Endothelial cell of umbilical vein (primary cell): ENCODE results near the gene PTPRF. TPM values are rescaled to one million over a fixed set of nuclear protein-coding genes. Genes with fewer than 3 reads are reported as not detected.

ENCODE experiments used
- BruUV-seq: library from RNA; stranded (reverse); fragments of 400-500 nt; replicated peaks from 2 replicates; lab custom pipeline; 2021; lab: Mats Ljungman, UMichigan
- CTCF ChIA-PET: fragments of 300-600, 350-600 bp; sonication (Branson Sonifier 250); formaldehyde crosslinking; loops from one replicate; lab custom pipeline; 2021; ENCODE audit warnings: antibody characterized with exemption, inconsistent platforms; lab: Charles Lee
- POLR2A ChIA-PET: fragments of 300-600, 350-600 bp; sonication (Branson Sonifier 250); formaldehyde crosslinking; loops from one replicate; lab custom pipeline; 2021; ENCODE audit warnings: antibody characterized with exemption, inconsistent platforms; lab: Charles Lee
- DNase-seq: peaks from one replicate; pipeline ENCODE4 v3.0.0-alpha.2; 2011; ENCODE audit warnings: low read depth, low spot score
- FAIRE-seq: peaks from 2 replicates; lab custom pipeline; 2011; peaks lifted over from hg19 to GRCh38; lab: Jason Lieb, UNC
- H2AFZ ChIP-seq: 2 replicates; pipeline ENCODE4 v1.6.0; 2012; ENCODE audit warnings: low read depth, low read length, control low read depth, inconsistent platforms
- H3K27ac ChIP-seq: 2 replicates; pipeline ENCODE4 v1.5.1; 2011; ENCODE audit warnings: low read depth, mild to moderate bottlenecking, control low read depth, low read length, moderate library complexity; ENCODE audit not compliant: insufficient read depth
- H3K27me3 ChIP-seq, 2 experiments: 2 replicates each; pipeline versions ENCODE4 v1.6.0 to v1.6.1; 2011; ENCODE audit warnings: low read length in 2 of 2, mixed read lengths in 1 of 2; ENCODE audit not compliant: control insufficient read depth in 2 of 2, insufficient read depth in 2 of 2
- H3K36me3 ChIP-seq, 2 experiments: 2 replicates in 1 of 2; 3 replicates in 1 of 2; pipeline ENCODE4 v1.5.1; 2011; ENCODE audit warnings: low read length in 2 of 2, mild to moderate bottlenecking in 1 of 2, moderate library complexity in 1 of 2; ENCODE audit not compliant: control insufficient read depth in 2 of 2, insufficient read depth in 2 of 2; ENCODE audit errors: extremely low read depth in 1 of 2
- H3K4me1 ChIP-seq: 3 replicates; pipeline ENCODE4 v1.5.1; 2011; ENCODE audit warnings: mild to moderate bottlenecking, low read length; ENCODE audit not compliant: control insufficient read depth, insufficient read depth; ENCODE audit errors: extremely low read depth
- H3K4me2 ChIP-seq: 2 replicates; pipeline ENCODE4 v1.6.1; 2011; ENCODE audit warnings: low read length, control low read depth, mixed read lengths; ENCODE audit not compliant: insufficient read depth
- H3K4me3 ChIP-seq, 3 experiments: fragments of 200-600 bp in 1 of 3; sonication (generic), shearing (Covaris generic) in 1 of 3; replicated peaks in 1 of 3; 2 replicates each; pipeline ENCODE4 v1.5.1; 2011 to 2016; ENCODE audit warnings: control low read depth in 3 of 3, low read length in 3 of 3, mild to moderate bottlenecking in 2 of 3, inconsistent platforms in 1 of 3, low read depth in 1 of 3, moderate library complexity in 1 of 3; ENCODE audit not compliant: insufficient read depth in 1 of 3
- H3K79me2 ChIP-seq: 2 replicates; pipeline ENCODE4 v1.6.0; 2012; ENCODE audit warnings: low read length, inconsistent platforms; ENCODE audit not compliant: control insufficient read depth, insufficient read depth
- H3K9ac ChIP-seq: replicated peaks from 2 replicates; pipeline ENCODE3; 2011; ENCODE audit warnings: low read length, control low read depth; ENCODE audit not compliant: insufficient read depth; ENCODE audit errors: extremely low read depth
- H3K9me1 ChIP-seq: replicated peaks from 3 replicates; pipeline ENCODE4 v1.6.0; 2011; ENCODE audit warnings: mild to moderate bottlenecking, low read length; ENCODE audit not compliant: control insufficient read depth, insufficient read depth; ENCODE audit errors: extremely low read depth
- H3K9me3 ChIP-seq: replicated peaks from 2 replicates; pipeline ENCODE4 v1.5.1; 2012; ENCODE audit warnings: low read length, inconsistent platforms; ENCODE audit not compliant: control insufficient read depth, insufficient read depth
- H4K20me1 ChIP-seq: replicated peaks from 2 replicates; pipeline ENCODE3; 2011; ENCODE audit warnings: mild to moderate bottlenecking, low read length; ENCODE audit not compliant: control insufficient read depth, insufficient read depth; ENCODE audit errors: extremely low read depth
- CTCF ChIP-seq, 2 donors: IDR thresholded peaks; 1 replicate in 1 of 2; 2 replicates in 1 of 2; pipeline ENCODE4 v1.5.1; 2011; ENCODE audit warnings: low read length in 2 of 2, mild to moderate bottlenecking in 2 of 2, moderate library complexity in 2 of 2, control low read depth in 1 of 2, inconsistent platforms in 1 of 2, low read depth in 1 of 2; ENCODE audit not compliant: insufficient read depth in 1 of 2; ENCODE audit errors: extremely low read depth in 1 of 2
- EZH2 ChIP-seq: IDR thresholded peaks from 2 replicates; pipeline ENCODE4 v1.6.1; 2012; ENCODE audit warnings: borderline replicate concordance, low read depth, mild to moderate bottlenecking, moderate library complexity, low read length, inconsistent platforms; ENCODE audit not compliant: severe bottlenecking
- FOS ChIP-seq: IDR thresholded peaks from 2 replicates; pipeline ENCODE4 v1.6.1; 2011; ENCODE audit warnings: mild to moderate bottlenecking, low read length, moderate library complexity, borderline replicate concordance; ENCODE audit not compliant: insufficient read depth
- GATA2 ChIP-seq: IDR thresholded peaks from 2 replicates; pipeline ENCODE4 v1.7.0; 2011; ENCODE audit warnings: low read depth, mild to moderate bottlenecking, moderate library complexity, mixed read lengths, low read length; ENCODE audit not compliant: insufficient read length, insufficient read depth
- JUN ChIP-seq: IDR thresholded peaks from 2 replicates; pipeline ENCODE4 v1.6.1; 2011; ENCODE audit warnings: borderline replicate concordance, low read depth; ENCODE audit not compliant: insufficient read length, insufficient read depth
- MYC ChIP-seq: IDR thresholded peaks from one replicate; pipeline ENCODE4 v1.6.1; 2011; ENCODE audit warnings: mild to moderate bottlenecking, low read depth, low read length
- dilution Hi-C: fragments of 300-500 bp; cut with MboI; formaldehyde crosslinking; loops from one replicate; pipeline ENCODE4 v1.15.0; 2019; ENCODE audit warnings: low sequenced_read_pairs; ENCODE audit not compliant: extremely low pct_ligation_motif_present
- intact Hi-C: fragments of 100-400 bp; cut with micrococcal nuclease; formaldehyde crosslinking; loops from one replicate; pipeline ENCODE4 v1.10.0; 2022
- polyA plus RNA-seq, 4 experiments: library from polyadenylated mRNA; depleted of rRNA in 3 of 4; stranded (reverse) in 3 of 4; unstranded in 1 of 4; fragments of >200 nt; gene quantifications; 2 replicates each; pipeline versions ENCODE4 v1.2.1 to v1.2.3, GENCODE V29; 2011 to 2012; ENCODE audit warnings: missing spikeins in 1 of 4
- total RNA-seq: library from RNA; stranded (reverse); gene quantifications from 2 replicates; pipeline ENCODE4 v1.2.3, GENCODE V29; 2021

PTPRF gene
- total and polyA plus RNA-seq, 2 donors (not counting 3 experiments of a cell fraction or from before 2014, with no cell fraction given): 217 to 338 TPM

DNA sequence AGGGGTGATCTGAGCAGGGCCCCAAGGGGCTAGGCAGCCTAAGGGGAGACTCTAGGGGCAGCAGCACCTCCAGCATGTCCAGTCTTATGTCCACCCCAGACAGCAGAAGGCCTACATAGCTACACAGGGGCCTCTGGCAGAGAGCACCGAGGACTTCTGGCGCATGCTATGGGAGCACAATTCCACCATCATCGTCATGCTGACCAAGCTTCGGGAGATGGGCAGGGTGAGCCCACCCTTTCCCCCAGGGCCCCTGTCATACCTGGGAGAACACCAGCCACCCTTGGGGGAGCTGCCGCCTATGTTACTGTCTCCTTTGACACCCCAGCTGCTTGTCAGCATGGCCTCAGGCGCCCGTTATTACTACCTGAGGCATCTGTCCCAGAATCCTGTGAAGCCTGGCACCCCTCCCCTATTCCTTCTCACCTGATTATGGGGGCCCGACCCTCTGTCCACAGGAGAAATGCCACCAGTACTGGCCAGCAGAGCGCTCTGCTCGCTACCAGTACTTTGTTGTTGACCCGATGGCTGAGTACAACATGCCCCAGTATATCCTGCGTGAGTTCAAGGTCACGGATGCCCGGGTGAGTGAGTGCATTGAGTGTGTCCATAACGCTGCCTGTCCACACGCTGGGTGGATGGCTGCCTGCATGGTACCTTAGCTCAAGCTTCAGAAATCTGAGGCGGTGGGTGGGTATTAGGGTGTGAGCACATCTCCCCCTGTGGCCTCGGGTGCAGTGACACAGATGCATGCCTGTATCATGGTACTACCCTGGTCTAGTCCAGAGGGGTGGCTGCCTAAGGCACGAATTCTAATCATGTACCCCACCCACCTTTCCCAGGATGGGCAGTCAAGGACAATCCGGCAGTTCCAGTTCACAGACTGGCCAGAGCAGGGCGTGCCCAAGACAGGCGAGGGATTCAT lies 89.6 kb downstream of the PTPRF start:
- FAIRE-seq: no peak
- BruUV-seq: no TSS peak
- no peak for DNase-seq
- no peaks in the 10 kb centered on the region for H3K9me3 ChIP-seq
- no peak overlapping the region for H3K4me2 ChIP-seq
- no peak overlapping the region for H2AFZ ChIP-seq
- peaks cover 18 to 71% of the 10 kb centered on the region in 2 experiments for H3K36me3 ChIP-seq
- H3K79me2 ChIP-seq: no peaks in the 10 kb centered on the region
- no peak overlapping the region for H3K27ac ChIP-seq
- ChIA-PET POLR2A (no interaction called here), CTCF (no interaction called here)
- no peaks in the 10 kb centered on the region for H3K27me3 ChIP-seq
- intact Hi-C loops (no loop called here), dilution Hi-C loops (no loop called here)
- no peak overlapping the region for H3K4me3 ChIP-seq
- no peaks in the 10 kb centered on the region for H4K20me1 ChIP-seq
- no peak for TF ChIP-seq GATA2
- no peak for TF ChIP-seq EZH2
- TF ChIP-seq CTCF (IDR thresholded peaks at IDR 0.05; ENCODE audit: extremely low read depth in 1 of 2, insufficient read depth in 1 of 2, low read depth in 1 of 2, low read length in 2 of 2): no peak
- TF ChIP-seq FOS: no peak
- TF ChIP-seq MYC: no peak
- no peak for TF ChIP-seq JUN
- H3K4me1 ChIP-seq: no peaks in the 10 kb centered on the region
- no peaks in the 10 kb centered on the region for H3K9me1 ChIP-seq
- H3K9ac ChIP-seq: no peak overlapping the region
